Astrocyte of the hippocampus (primary cell): Measurements from ENCODE around the gene LSR.
"Not testable (repeated sequence)": the region's sequence is repeated elsewhere in the genome, so short reads cannot be mapped to it uniquely, and the experiment has no call there.

Experiments
- DNase-seq: peaks from one replicate; pipeline ENCODE4 v3.0.0; 2011; ENCODE audit warnings: low read depth, low spot score

The LSR gene

GRCh38 chr19:35219008-35219407 is 29.8 kb upstream of the LSR start:
- DNase-seq: no peak

GRCh38 chr19:35220315-35220921 is 28.4 kb upstream of the LSR start:
- no peak for DNase-seq

GRCh38 chr19:35220973-35221590 is 27.7 kb upstream of the LSR start:
- DNase-seq: not testable (repeated sequence)

GRCh38 chr19:35222373-35223015 is 26.3 kb upstream of the LSR start:
- DNase-seq: no peak

- no peak for DNase-seq
These were observed 25.6 kb upstream of the LSR start for GRCh38 chr19:35223084-35223790.

GRCh38 chr19:35223862-35224505 is 24.8 kb upstream of the LSR start:
- no peak for DNase-seq

DNA sequence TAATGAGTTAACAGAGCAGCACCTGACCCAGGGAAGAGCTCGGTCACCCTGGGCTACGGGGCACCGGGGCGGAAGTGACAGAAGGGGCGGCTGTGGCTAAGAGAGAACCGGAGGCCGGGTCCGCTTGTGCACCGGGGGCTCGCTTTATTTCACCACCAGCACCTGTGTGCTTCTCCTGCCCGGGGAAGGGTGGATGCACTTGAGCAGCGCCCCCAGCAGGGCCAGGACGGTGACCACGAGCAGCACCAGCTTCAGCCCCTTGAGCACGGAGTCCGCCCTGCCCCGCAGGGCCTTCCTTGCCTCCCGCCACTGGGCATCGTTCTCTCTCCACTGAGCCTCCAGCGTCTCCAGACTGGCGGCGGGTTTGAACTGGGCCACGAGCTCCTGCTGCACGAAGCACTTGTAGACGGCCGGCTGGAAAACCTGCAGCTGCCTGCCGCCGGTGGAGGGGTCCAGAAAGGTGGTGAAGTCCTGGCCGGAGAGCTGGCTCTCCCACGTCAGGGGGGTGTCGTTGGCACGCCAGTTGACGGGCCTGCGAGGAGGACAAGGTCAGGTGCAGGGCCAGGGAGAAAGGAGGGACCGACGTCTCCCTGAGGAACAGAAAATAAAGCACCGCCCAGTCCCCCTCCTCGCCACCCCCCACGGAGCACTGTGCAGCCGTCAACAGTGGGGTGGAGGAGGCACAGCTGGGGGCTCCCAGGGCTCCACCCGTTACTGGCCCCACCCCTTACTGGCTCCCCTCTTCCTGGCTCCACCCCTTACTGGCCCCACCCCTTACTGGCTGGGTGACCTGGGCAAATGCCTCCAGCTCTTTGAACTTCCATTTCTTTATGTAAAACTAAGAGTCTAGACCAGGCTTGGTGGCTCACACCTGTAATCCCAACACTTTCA is 23.9 kb upstream of the LSR start:
- no peak for DNase-seq

GRCh38 chr19:35225951-35226350 is 22.9 kb upstream of the LSR start:
- DNase-seq: no peak

GRCh38 chr19:35226748-35227147 is 22.1 kb upstream of the LSR start:
- DNase-seq: no peak

GRCh38 chr19:35228177-35228930 is 20.4 kb upstream of the LSR start, which contains the start of gene FAM187B:
TSS of gene FAM187B (minus strand) at chr19:35228739. CDS start at chr19:35228680, 59 bp downstream.
- no peak for DNase-seq

DNA sequence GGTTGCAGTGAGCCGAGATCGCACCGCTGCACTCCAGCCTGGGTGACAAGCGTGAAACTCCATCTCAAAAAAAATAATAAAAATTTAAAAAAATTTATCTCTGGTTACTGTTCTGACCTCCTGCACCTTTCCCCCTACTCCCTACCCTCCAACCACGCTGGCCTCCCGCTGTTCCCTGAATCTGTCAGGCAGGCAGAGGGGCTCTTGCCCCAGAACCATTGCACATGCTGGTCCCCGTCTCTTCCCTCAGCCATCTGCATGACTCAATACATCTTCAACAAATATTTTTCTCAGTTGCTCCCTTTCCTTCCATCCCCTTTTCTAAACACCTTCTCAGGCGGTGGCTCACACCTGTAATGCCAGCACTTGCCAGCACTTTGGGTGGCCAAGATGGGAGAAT is 19.2 kb upstream of the LSR start:
- DNase-seq: no peak

DNA sequence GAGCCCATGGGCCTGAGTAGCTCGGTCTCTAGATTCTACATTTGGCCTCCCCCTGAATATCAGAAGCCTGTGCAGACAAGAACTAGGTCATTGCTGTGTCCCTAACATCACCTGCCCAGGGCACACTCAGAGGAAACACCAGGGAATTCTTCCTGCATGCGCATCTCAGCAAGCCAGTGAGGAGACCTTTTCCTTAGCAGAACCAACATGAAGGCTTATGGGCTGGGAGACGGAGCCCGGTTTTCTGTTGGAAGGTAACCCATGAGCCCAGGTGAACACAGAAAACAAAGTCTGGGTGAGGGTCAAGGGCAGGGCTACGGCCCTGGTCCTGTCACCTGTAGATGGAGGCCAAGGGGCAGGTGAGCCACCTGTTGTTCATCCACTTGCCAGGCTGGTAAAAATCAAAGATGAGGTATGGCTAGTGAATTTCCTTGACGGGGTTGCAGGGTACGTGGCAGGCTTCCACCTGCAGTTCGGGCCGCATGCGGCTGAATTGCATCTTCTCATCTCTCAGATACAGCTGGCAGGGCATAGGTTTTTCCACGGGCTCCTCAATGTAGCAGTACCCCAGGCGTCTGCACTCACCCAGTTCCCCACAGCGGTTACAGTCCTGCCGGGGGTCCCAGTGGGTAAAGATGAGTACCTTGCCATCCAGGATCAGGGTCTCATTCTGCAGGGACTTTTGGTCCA is 16.7 kb upstream of the LSR start:
- no peak for DNase-seq

- no peak for DNase-seq
These were observed 15.9 kb upstream of the LSR start for GRCh38 chr19:35232912-35233311.

DNA sequence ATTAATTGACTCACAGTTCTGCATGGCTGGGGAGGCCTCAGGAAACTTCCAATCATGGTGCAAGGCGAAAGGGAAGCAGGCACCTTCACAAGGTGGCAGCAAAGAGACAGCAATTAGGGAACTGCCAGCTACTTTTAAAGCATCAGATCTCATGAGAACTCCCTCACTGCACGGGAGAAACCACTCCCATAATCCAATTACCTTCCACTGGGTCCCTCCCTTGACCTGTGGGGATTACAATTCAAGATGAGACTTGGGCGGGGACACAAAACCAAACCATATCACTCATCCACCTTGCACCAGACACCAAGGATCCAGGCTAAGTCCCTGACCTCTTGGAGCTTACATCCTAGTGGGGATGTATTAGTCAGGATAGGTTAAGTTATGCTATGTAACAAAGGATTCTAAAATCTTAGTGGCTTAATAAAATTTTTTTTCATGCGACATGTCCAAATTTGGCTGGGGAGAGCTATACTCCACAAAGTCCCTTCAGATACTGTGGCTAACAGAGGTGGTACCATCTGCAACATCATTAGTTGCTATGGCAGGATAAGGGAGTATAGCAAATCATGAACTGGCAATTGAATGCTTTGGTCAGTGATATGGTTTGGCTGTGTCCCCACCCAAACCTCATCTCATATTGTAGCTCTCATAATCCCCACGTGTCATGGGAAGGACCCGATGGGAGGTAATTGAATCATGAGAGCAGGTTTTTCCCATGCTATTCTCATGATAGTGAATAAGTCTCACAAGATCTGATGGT is 12.0 kb upstream of the LSR start:
- no peak for DNase-seq

- DNase-seq: not testable (repeated sequence)
These were observed 9.2 kb upstream of the LSR start for GRCh38 chr19:35239597-35239996.

DNA sequence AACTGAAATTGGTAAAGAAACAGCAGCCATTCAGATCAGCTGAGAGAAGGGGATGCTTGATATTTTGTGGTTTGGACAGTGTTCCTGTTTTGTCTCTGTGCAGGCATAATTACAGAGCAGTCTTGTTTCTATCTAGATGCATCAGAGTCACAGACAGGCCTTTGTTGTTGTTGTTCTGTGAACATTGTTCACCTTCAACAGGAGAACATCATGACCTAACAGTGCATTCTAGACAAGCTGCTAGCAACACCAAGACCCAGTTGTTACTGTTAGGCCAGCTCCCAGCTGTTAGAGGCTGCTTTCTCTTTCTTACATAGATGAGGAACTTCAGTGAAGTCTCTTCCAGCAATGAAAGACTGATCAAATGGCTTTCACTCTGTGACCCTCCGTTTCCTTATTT is 8.5 kb upstream of the LSR start:
- DNase-seq: no peak

GRCh38 chr19:35241417-35241816 is 7.4 kb upstream of the LSR start:
- no peak for DNase-seq

GRCh38 chr19:35246466-35247092 is 2.2 kb upstream of the LSR start:
- no peak for DNase-seq
